MM.1S (cell line): ENCODE results near the gene IFNW1.

Experiments
- DNase-seq: peaks from one replicate; pipeline ENCODE4 v3.0.0-alpha.2; 2015
- H2AFZ ChIP-seq: fragments of 300-600 bp; sonication (generic); 2 replicates; pipeline ENCODE4 v1.6.0; 2016; ENCODE audit warnings: antibody characterized with exemption, low read length
- H3F3A ChIP-seq: fragments of 300-600 bp; sonication (generic); 2 replicates; pipeline ENCODE4 v1.6.1; 2016; ENCODE audit warnings: mild to moderate bottlenecking, antibody characterized with exemption, low read length, moderate library complexity, mixed read lengths; ENCODE audit not compliant: insufficient read depth
- H3K27ac ChIP-seq: fragments of 300-600 bp; sonication (generic); 2 replicates; pipeline ENCODE4 v1.5.1; 2016; ENCODE audit warnings: mild to moderate bottlenecking, low read length
- H3K27me3 ChIP-seq: fragments of 300-600 bp; sonication (generic); replicated peaks from 2 replicates; pipeline ENCODE4 v1.6.0; 2016; ENCODE audit warnings: low read length; ENCODE audit not compliant: insufficient read depth
- H3K36me3 ChIP-seq: fragments of 300-600 bp; sonication (generic); replicated peaks from 2 replicates; pipeline ENCODE4 v1.6.1; 2016; ENCODE audit warnings: mild to moderate bottlenecking, low read length, mixed read lengths; ENCODE audit not compliant: insufficient read depth
- H3K4me1 ChIP-seq: fragments of 300-600 bp; sonication (generic); 2 replicates; pipeline ENCODE4 v1.6.1; 2016; ENCODE audit warnings: low read length, mixed read lengths
- H3K4me2 ChIP-seq: fragments of 300-600 bp; sonication (generic); 2 replicates; pipeline ENCODE4 v1.6.0; 2016; ENCODE audit warnings: low read depth, low read length
- H3K4me3 ChIP-seq: fragments of 300-600 bp; sonication (generic); 2 replicates; pipeline ENCODE4 v1.5.1; 2016; ENCODE audit warnings: low read length, mixed read lengths
- H3K79me2 ChIP-seq: fragments of 300-600 bp; sonication (generic); 2 replicates; pipeline ENCODE4 v1.6.1; 2016; ENCODE audit warnings: mixed run types, low read length, mixed read lengths
- H3K9ac ChIP-seq: fragments of 300-600 bp; sonication (generic); 2 replicates; pipeline ENCODE4 v1.6.1; 2016; ENCODE audit warnings: low read length, mixed read lengths
- H3K9me2 ChIP-seq: fragments of 300-600 bp; sonication (generic); replicated peaks from 2 replicates; pipeline ENCODE4 v1.6.1; 2016; ENCODE audit warnings: mild to moderate bottlenecking, low read length, mixed read lengths; ENCODE audit not compliant: insufficient read depth
- H3K9me3 ChIP-seq: fragments of 300-600 bp; sonication (generic); replicated peaks from 2 replicates; pipeline ENCODE4 v1.6.1; 2016; ENCODE audit warnings: mild to moderate bottlenecking, low read length, mixed read lengths; ENCODE audit not compliant: insufficient read depth
- H4K20me1 ChIP-seq: fragments of 300-600 bp; sonication (generic); 2 replicates; pipeline ENCODE4 v1.6.1; 2016; ENCODE audit warnings: mild to moderate bottlenecking, low read length, moderate library complexity, mixed read lengths; ENCODE audit not compliant: insufficient read depth
- CTCF ChIP-seq: fragments of 300-600 bp; sonication (generic); IDR thresholded peaks from 2 replicates; pipeline ENCODE4 v1.5.1; 2016; ENCODE audit warnings: antibody characterized with exemption, low read length, mixed read lengths
- EZH2 ChIP-seq: fragments of 300-600 bp; sonication (generic); optimal IDR thresholded peaks from 2 replicates; pipeline ENCODE3; 2017; ENCODE audit warnings: low read depth, mild to moderate bottlenecking, antibody characterized with exemption, low read length, mixed read lengths
- EZH2phosphoT487 ChIP-seq: fragments of 300-600 bp; sonication (generic); IDR thresholded peaks from 2 replicates; pipeline ENCODE4 v1.6.1; 2018; ENCODE audit warnings: antibody characterized with exemption, low read length

Gene IFNW1

GRCh38 chr9:21119093-21119770 lies 22.4 kb downstream of the IFNW1 start:
- TF ChIP-seq CTCF (no peak), EZH2phosphoT487 (no peak), EZH2 (no peak)
- Histone ChIP-seq H3K4me3 (no peak overlapping the region), H3K9ac (no peak overlapping the region), H3K9me3 (no peaks in the 10 kb centered on the region), H3K27ac (peak overlapping the region; percentile 60; the same call in 1 of the 2 replicates), H3K27me3 (no peaks in the 10 kb centered on the region), H4K20me1 (no peaks in the 10 kb centered on the region), H3F3A (peaks cover 8% of the 10 kb centered on the region; the same call in 1 of the 2 replicates), H3K4me1 (0 out of 2 replicates have a peak, but pooled peaks cover 26% of the 10 kb centered on the region), H3K9me2 (no peaks in the 10 kb centered on the region), H3K79me2 (no peaks in the 10 kb centered on the region), H2AFZ (peak overlapping the region; percentile 48; the same call in 1 of the 2 replicates), H3K36me3 (no peaks in the 10 kb centered on the region), H3K4me2 (peak overlapping the region; percentile 43; the same call in 1 of the 2 replicates)
- peak; percentile 56 for DNase-seq

- DNase-seq: no peak
- no peaks in the 10 kb centered on the region for H3K36me3 ChIP-seq
- no peak overlapping the region for H2AFZ ChIP-seq
- H3K27me3 ChIP-seq: no peaks in the 10 kb centered on the region
- no peaks in the 10 kb centered on the region for H4K20me1 ChIP-seq
- no peak overlapping the region for H3K4me2 ChIP-seq
- no peak overlapping the region for H3K27ac ChIP-seq
- H3K4me3 ChIP-seq: no peak overlapping the region
- 0 out of 2 replicates have a peak, but pooled peaks cover 7% of the 10 kb centered on the region for H3K4me1 ChIP-seq
- TF ChIP-seq EZH2phosphoT487 (no peak), CTCF (no peak), EZH2 (no peak)
- H3K9me2 ChIP-seq: no peaks in the 10 kb centered on the region
- no peaks in the 10 kb centered on the region for H3K9me3 ChIP-seq
- H3K79me2 ChIP-seq: no peaks in the 10 kb centered on the region
- H3F3A ChIP-seq: peaks cover 5% of the 10 kb centered on the region; the same call in 1 of the 2 replicates
- no peak overlapping the region for H3K9ac ChIP-seq
Observed at GRCh38 chr9:21114311-21114710, 27.3 kb downstream of the IFNW1 start.

- Histone ChIP-seq H3K79me2 (no peaks in the 10 kb centered on the region), H4K20me1 (no peaks in the 10 kb centered on the region), H3K4me2 (no peak overlapping the region), H3K4me1 (no peaks in the 10 kb centered on the region), H3K9ac (no peak overlapping the region), H3F3A (no peaks in the 10 kb centered on the region), H3K27me3 (no peaks in the 10 kb centered on the region), H3K36me3 (no peaks in the 10 kb centered on the region), H3K4me3 (no peak overlapping the region), H3K9me3 (no peaks in the 10 kb centered on the region), H3K27ac (no peak overlapping the region), H2AFZ (no peak overlapping the region), H3K9me2 (no peaks in the 10 kb centered on the region)
- TF ChIP-seq EZH2: no peak
- TF ChIP-seq EZH2phosphoT487: no peak
- peak; percentile 63 for TF ChIP-seq CTCF
- peak; percentile 66 for DNase-seq
Observed at GRCh38 chr9:21110708-21111576, 30.7 kb downstream of the IFNW1 start.
